MM.1S (cell line): Measurements from ENCODE around the gene SLC49A4.

Experiments
- DNase-seq: peaks from one replicate; pipeline ENCODE4 v3.0.0-alpha.2; 2015
- H2AFZ ChIP-seq: fragments of 300-600 bp; sonication (generic); 2 replicates; pipeline ENCODE4 v1.6.0; 2016; ENCODE audit warnings: antibody characterized with exemption, low read length
- H3F3A ChIP-seq: fragments of 300-600 bp; sonication (generic); 2 replicates; pipeline ENCODE4 v1.6.1; 2016; ENCODE audit warnings: mild to moderate bottlenecking, antibody characterized with exemption, low read length, moderate library complexity, mixed read lengths; ENCODE audit not compliant: insufficient read depth
- H3K27ac ChIP-seq: fragments of 300-600 bp; sonication (generic); 2 replicates; pipeline ENCODE4 v1.5.1; 2016; ENCODE audit warnings: mild to moderate bottlenecking, low read length
- H3K27me3 ChIP-seq: fragments of 300-600 bp; sonication (generic); replicated peaks from 2 replicates; pipeline ENCODE4 v1.6.0; 2016; ENCODE audit warnings: low read length; ENCODE audit not compliant: insufficient read depth
- H3K36me3 ChIP-seq: fragments of 300-600 bp; sonication (generic); replicated peaks from 2 replicates; pipeline ENCODE4 v1.6.1; 2016; ENCODE audit warnings: mild to moderate bottlenecking, low read length, mixed read lengths; ENCODE audit not compliant: insufficient read depth
- H3K4me1 ChIP-seq: fragments of 300-600 bp; sonication (generic); 2 replicates; pipeline ENCODE4 v1.6.1; 2016; ENCODE audit warnings: low read length, mixed read lengths
- H3K4me2 ChIP-seq: fragments of 300-600 bp; sonication (generic); 2 replicates; pipeline ENCODE4 v1.6.0; 2016; ENCODE audit warnings: low read depth, low read length
- H3K4me3 ChIP-seq: fragments of 300-600 bp; sonication (generic); 2 replicates; pipeline ENCODE4 v1.5.1; 2016; ENCODE audit warnings: low read length, mixed read lengths
- H3K79me2 ChIP-seq: fragments of 300-600 bp; sonication (generic); 2 replicates; pipeline ENCODE4 v1.6.1; 2016; ENCODE audit warnings: mixed run types, low read length, mixed read lengths
- H3K9ac ChIP-seq: fragments of 300-600 bp; sonication (generic); 2 replicates; pipeline ENCODE4 v1.6.1; 2016; ENCODE audit warnings: low read length, mixed read lengths
- H3K9me2 ChIP-seq: fragments of 300-600 bp; sonication (generic); replicated peaks from 2 replicates; pipeline ENCODE4 v1.6.1; 2016; ENCODE audit warnings: mild to moderate bottlenecking, low read length, mixed read lengths; ENCODE audit not compliant: insufficient read depth
- H3K9me3 ChIP-seq: fragments of 300-600 bp; sonication (generic); replicated peaks from 2 replicates; pipeline ENCODE4 v1.6.1; 2016; ENCODE audit warnings: mild to moderate bottlenecking, low read length, mixed read lengths; ENCODE audit not compliant: insufficient read depth
- H4K20me1 ChIP-seq: fragments of 300-600 bp; sonication (generic); 2 replicates; pipeline ENCODE4 v1.6.1; 2016; ENCODE audit warnings: mild to moderate bottlenecking, low read length, moderate library complexity, mixed read lengths; ENCODE audit not compliant: insufficient read depth
- CTCF ChIP-seq: fragments of 300-600 bp; sonication (generic); IDR thresholded peaks from 2 replicates; pipeline ENCODE4 v1.5.1; 2016; ENCODE audit warnings: antibody characterized with exemption, low read length, mixed read lengths
- EZH2 ChIP-seq: fragments of 300-600 bp; sonication (generic); optimal IDR thresholded peaks from 2 replicates; pipeline ENCODE3; 2017; ENCODE audit warnings: low read depth, mild to moderate bottlenecking, antibody characterized with exemption, low read length, mixed read lengths
- EZH2phosphoT487 ChIP-seq: fragments of 300-600 bp; sonication (generic); IDR thresholded peaks from 2 replicates; pipeline ENCODE4 v1.6.1; 2018; ENCODE audit warnings: antibody characterized with exemption, low read length

Gene SLC49A4

GRCh38 chr3:122858373-122858772 is 63.5 kb downstream of the SLC49A4 start:
- no peaks in the 10 kb centered on the region for H3K79me2 ChIP-seq
- H3K36me3 ChIP-seq = no peaks in the 10 kb centered on the region
- no peaks in the 10 kb centered on the region for H3K27me3 ChIP-seq
- H3K9me3 ChIP-seq = no peaks in the 10 kb centered on the region
- TF ChIP-seq EZH2 (no peak), CTCF (peak; percentile 61), EZH2phosphoT487 (no peak)
- peak overlapping the region; percentile 14; the same call in 1 of the 2 replicates for H3K9ac ChIP-seq
- H4K20me1 ChIP-seq = no peaks in the 10 kb centered on the region
- H2AFZ ChIP-seq = peak overlapping the region; percentile 32; the same call in 1 of the 2 replicates
- peak; percentile 51 for DNase-seq
- peak overlapping the region; percentile 19 for H3K4me3 ChIP-seq
- H3K9me2 ChIP-seq = no peaks in the 10 kb centered on the region
- peaks cover 12% of the 10 kb centered on the region for H3F3A ChIP-seq
- H3K4me2 ChIP-seq = peak overlapping the region; percentile 63
- peak overlapping the region; percentile 56; the same call in 1 of the 2 replicates for H3K27ac ChIP-seq
- H3K4me1 ChIP-seq = peaks cover 32% of the 10 kb centered on the region

- Histone ChIP-seq H3K9me3 (no peaks in the 10 kb centered on the region), H3K4me2 (peak overlapping the region; percentile 63; the same call in 1 of the 2 replicates), H3K4me1 (peaks cover 34% of the 10 kb centered on the region), H3K4me3 (no peak overlapping the region), H3K9ac (no peak overlapping the region), H3K36me3 (no peaks in the 10 kb centered on the region), H3K9me2 (no peaks in the 10 kb centered on the region), H3K27ac (no peak overlapping the region), H3K27me3 (no peaks in the 10 kb centered on the region), H3F3A (peaks cover 12% of the 10 kb centered on the region), H2AFZ (no peak overlapping the region), H3K79me2 (no peaks in the 10 kb centered on the region), H4K20me1 (no peaks in the 10 kb centered on the region)
- TF ChIP-seq EZH2 (no peak), CTCF (no peak), EZH2phosphoT487 (no peak)
- DNase-seq = no peak
Measured at GRCh38 chr3:122859021-122859805, 64.3 kb downstream of the SLC49A4 start.

- H3K79me2 ChIP-seq = no peaks in the 10 kb centered on the region
- no peak for TF ChIP-seq EZH2
- TF ChIP-seq CTCF = no peak
- TF ChIP-seq EZH2phosphoT487 = no peak
- H4K20me1 ChIP-seq = no peaks in the 10 kb centered on the region
- no peaks in the 10 kb centered on the region for H3K9me2 ChIP-seq
- no peak overlapping the region for H3K4me2 ChIP-seq
- no peaks in the 10 kb centered on the region for H3K36me3 ChIP-seq
- peaks cover 12% of the 10 kb centered on the region for H3F3A ChIP-seq
- H3K27ac ChIP-seq = no peak overlapping the region
- H3K27me3 ChIP-seq = no peaks in the 10 kb centered on the region
- DNase-seq = no peak
- H3K4me3 ChIP-seq = no peak overlapping the region
- H3K4me1 ChIP-seq = peaks cover 26% of the 10 kb centered on the region
- H3K9ac ChIP-seq = no peak overlapping the region
- H3K9me3 ChIP-seq = no peaks in the 10 kb centered on the region
- no peak overlapping the region for H2AFZ ChIP-seq
Measured at GRCh38 chr3:122862381-122862780, 67.5 kb downstream of the SLC49A4 start.
